ENCODE data around the gene AP3S1. TPM values are rescaled to one million over a fixed set of nuclear protein-coding genes. Genes with fewer than 3 reads are reported as not detected.
"Not testable (repeated sequence)": the region's sequence is repeated elsewhere in the genome, so short reads cannot be mapped to it uniquely, and the experiment has no call there.

The AP3S1 gene
- total and polyA plus RNA-seq, 12 donors = 38.7 to 127 (median 72.9) TPM

DNA sequence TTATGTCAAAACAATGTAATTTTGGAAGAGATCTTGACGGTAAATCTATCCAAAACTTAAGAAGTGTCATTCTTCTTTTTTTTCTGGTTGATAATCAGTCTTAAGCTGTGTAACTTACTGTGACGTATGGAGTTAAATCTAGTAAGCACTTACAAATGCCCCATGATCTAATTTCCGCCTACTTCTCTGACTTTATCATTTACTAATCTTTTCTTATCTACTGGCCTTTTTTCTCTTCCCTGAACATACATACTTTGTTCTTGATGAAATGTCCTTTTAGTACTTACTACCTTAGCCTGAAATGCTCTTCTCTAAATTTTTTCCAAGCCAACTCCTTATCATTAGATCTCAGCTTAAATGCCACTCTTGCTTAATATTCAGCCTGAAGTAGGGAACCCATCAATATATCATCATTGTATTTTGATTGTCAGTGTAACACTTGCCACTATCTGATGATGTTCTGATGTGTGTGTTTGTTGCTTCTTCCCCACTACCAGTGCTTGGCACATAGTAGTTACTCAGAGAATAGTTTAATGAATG, 27.6 kb downstream of the AP3S1 start:
- 58 to 67% (median 61%) methylated on average over 3 of the region's 3 CpGs for WGBS, 4 donors
- H3K27ac ChIP-seq = no peak overlapping the region
- no peaks in the 10 kb centered on the region for H3K9me3 ChIP-seq (replicated peaks in 1 of 3)
- no peak for TF ChIP-seq POLR2A (IDR thresholded peaks at IDR 0.05)
- TF ChIP-seq, protein P1, sequence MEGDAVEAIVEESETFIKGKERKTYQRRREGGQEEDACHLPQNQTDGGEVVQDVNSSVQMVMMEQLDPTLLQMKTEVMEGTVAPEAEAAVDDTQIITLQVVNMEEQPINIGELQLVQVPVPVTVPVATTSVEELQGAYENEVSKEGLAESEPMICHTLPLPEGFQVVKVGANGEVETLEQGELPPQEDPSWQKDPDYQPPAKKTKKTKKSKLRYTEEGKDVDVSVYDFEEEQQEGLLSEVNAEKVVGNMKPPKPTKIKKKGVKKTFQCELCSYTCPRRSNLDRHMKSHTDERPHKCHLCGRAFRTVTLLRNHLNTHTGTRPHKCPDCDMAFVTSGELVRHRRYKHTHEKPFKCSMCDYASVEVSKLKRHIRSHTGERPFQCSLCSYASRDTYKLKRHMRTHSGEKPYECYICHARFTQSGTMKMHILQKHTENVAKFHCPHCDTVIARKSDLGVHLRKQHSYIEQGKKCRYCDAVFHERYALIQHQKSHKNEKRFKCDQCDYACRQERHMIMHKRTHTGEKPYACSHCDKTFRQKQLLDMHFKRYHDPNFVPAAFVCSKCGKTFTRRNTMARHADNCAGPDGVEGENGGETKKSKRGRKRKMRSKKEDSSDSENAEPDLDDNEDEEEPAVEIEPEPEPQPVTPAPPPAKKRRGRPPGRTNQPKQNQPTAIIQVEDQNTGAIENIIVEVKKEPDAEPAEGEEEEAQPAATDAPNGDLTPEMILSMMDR (IDR thresholded peaks at IDR 0.05) = no peak
- no peak for DNase-seq
- H3K4me3 ChIP-seq = no peak overlapping the region
- H3K4me1 ChIP-seq (replicated peaks in 1 of 2) = peaks cover 8 to 14% of the 10 kb centered on the region in 2 donors
- no peaks in the 10 kb centered on the region for H3K27me3 ChIP-seq
- intact Hi-C loops (cut with DNase I) = no loop called here
- no peaks in the 10 kb centered on the region for H3K36me3 ChIP-seq (replicated peaks in 1 of 2)

DNA sequence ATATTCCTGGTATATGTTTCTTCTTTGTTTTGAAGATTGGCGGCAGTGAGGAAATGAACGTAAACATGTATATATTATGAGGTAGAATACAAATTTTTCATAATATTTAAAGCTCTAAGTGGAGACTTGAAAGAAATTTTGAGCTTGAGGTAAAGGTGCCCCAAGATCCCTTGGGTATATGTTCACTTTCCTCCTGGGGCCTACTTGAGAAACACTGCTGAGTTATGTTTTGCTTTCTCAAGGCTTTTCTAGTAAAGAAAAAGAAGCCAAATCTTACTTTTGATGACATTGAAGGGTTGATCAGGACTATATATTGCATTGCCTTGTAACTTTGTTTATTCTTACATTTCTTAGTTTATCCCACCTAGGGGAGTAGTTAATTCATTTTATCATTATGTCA, 30.7 kb downstream of the AP3S1 start:
- DNase-seq = no peak
- 92 to 99% (median 97%) methylated on average over 2 of the region's 2 CpGs for WGBS, 4 donors
- intact Hi-C loops (cut with DNase I) = no loop called here
- no peak overlapping the region for H3K27ac ChIP-seq
- no peaks in the 10 kb centered on the region for H3K36me3 ChIP-seq (replicated peaks in 1 of 2)
- H3K4me1 ChIP-seq (replicated peaks in 1 of 2) = peaks cover 8 to 14% of the 10 kb centered on the region in 2 donors
- no peaks in the 10 kb centered on the region for H3K27me3 ChIP-seq
- TF ChIP-seq POLR2A (IDR thresholded peaks at IDR 0.05) = no peak
- TF ChIP-seq, protein P1 (IDR thresholded peaks at IDR 0.05) = no peak
- H3K4me3 ChIP-seq = no peak overlapping the region
- no peaks in the 10 kb centered on the region for H3K9me3 ChIP-seq (replicated peaks in 1 of 3)

DNA sequence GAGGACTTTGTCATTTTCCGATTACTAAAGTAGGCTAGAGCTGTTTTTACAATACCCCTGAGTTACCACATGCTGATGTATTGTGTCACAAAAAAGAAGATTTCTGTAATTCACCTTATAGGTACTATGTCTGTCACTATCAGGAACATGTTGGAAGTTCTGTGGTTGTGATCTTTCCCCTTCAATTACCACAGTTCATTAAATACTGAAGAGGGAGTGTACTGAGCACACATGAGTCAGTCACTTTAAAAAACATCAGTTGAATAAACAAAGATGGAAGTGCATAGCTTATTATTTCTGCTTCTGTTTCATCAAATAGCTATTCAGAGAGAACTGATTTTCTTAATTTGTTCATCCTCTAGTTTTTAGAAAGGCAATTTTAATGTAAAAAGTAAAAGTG, 31.7 kb downstream of the AP3S1 start:
- Histone ChIP-seq H3K27me3 (no peaks in the 10 kb centered on the region), H3K4me1 (replicated peaks in 1 of 2) (peaks cover 8 to 14% of the 10 kb centered on the region in 2 donors), H3K36me3 (replicated peaks in 1 of 2) (no peaks in the 10 kb centered on the region), H3K27ac (no peak overlapping the region), H3K4me3 (no peak overlapping the region), H3K9me3 (replicated peaks in 1 of 3) (no peaks in the 10 kb centered on the region)
- no peak for TF ChIP-seq POLR2A (IDR thresholded peaks at IDR 0.05)
- TF ChIP-seq, protein P1 (IDR thresholded peaks at IDR 0.05) = no peak
- DNase-seq = no peak
- intact Hi-C loops (cut with DNase I) = no loop called here
- WGBS, 4 donors = 84 to 100% (median 91%) methylated on average over 1 of the region's 1 CpG

DNA sequence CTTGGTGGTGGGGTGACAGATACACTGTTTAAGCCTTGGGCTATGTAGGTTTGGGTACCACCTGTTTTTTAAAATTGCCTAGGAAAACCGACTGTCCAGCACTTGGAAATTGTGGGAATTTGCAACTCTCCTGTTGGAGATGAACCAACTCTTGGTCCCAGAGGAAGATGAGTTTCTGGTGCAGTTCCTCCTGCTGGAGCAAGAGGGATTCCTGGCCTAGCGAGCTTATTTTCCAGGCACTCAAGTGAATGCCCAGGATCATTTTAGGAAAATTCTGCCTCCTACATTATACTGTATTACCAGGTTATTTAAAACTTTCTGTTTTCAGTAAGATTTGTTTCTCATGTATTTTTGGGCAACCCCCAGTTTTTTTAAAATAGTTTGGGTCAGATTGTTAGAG, 33.7 kb downstream of the AP3S1 start:
- H3K9me3 ChIP-seq (replicated peaks in 1 of 3) = no peaks in the 10 kb centered on the region
- TF ChIP-seq POLR2A (IDR thresholded peaks at IDR 0.05) = no peak
- TF ChIP-seq, protein P1 (IDR thresholded peaks at IDR 0.05) = peak in 1 of 6 experiments; percentile 10
- no peak for DNase-seq
- 87 to 97% (median 93%) methylated on average over 2 of the region's 2 CpGs for WGBS, 4 donors
- H3K4me3 ChIP-seq = no peak overlapping the region
- H3K36me3 ChIP-seq (replicated peaks in 1 of 2) = no peaks in the 10 kb centered on the region
- no peaks in the 10 kb centered on the region for H3K4me1 ChIP-seq (replicated peaks in 1 of 2)
- intact Hi-C loops (cut with DNase I) = no loop called here
- no peaks in the 10 kb centered on the region for H3K27me3 ChIP-seq
- no peak overlapping the region for H3K27ac ChIP-seq

DNA sequence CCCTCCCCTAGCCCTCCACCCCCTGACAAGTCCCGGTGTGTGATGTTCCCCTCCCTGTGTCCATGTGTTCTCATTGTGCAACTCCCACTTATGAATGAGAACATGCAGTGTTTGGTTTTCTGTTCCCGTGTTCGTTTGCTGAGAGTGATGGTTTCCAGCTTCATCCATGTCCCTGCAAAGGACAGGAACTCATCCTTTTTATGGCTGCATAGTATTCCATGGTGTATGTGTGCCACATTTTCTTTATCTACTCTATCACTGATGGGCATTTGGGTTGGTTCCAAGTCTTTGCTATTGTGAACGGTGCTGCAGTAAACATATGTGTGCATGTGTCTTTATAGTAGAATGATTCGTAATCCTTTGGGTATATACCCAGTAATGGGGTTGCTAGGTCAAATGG, 35.6 kb downstream of the AP3S1 start:
- H3K9me3 ChIP-seq (replicated peaks in 1 of 3); H3K4me3 ChIP-seq; H3K27me3 ChIP-seq; H3K27ac ChIP-seq; H3K36me3 ChIP-seq (replicated peaks in 1 of 2); H3K4me1 ChIP-seq (replicated peaks in 1 of 2); DNase-seq; intact Hi-C loops (cut with DNase I): not testable (repeated sequence)
- WGBS, 4 donors = 92 to 99% (median 98%) methylated on average over 5 of the region's 5 CpGs

DNA sequence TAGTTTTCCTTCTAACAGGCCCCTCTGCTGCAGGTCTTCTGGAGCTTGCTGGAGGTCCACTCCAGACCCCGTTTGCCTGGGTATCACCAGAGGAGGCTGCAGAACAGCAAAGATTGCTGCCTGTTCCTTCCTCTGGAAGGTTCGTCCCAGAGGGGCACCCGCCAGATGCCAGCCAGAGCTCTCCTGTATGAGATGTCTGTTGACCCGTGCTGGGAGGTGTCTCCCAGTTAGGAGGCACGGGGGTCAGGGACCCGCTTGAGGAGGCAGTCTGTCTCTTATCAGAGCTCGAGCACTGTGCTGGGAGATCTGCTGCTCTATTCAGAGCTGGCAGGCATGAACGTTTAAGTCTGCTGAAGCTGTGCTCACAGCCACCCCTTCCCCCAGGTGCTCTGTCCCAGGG, 40.7 kb downstream of the AP3S1 start:
- H3K4me1 ChIP-seq (replicated peaks in 1 of 2); H3K4me3 ChIP-seq; DNase-seq; H3K36me3 ChIP-seq (replicated peaks in 1 of 2); H3K27ac ChIP-seq; intact Hi-C loops (cut with DNase I); H3K27me3 ChIP-seq; H3K9me3 ChIP-seq (replicated peaks in 1 of 3): not testable (repeated sequence)
- 80 to 95% (median 93%) methylated on average over 2 to 8 of the region's 8 CpGs for WGBS, 4 donors

Measured in adrenal gland (tissue), 12 donors.